Brain pericyte (primary cell): ENCODE results near the gene KCNMA1.

Experiments
- DNase-seq: peaks from one replicate; pipeline ENCODE4 v3.0.0-alpha.2; 2012; ENCODE audit warnings: low read depth, low spot score

The KCNMA1 gene

DNA sequence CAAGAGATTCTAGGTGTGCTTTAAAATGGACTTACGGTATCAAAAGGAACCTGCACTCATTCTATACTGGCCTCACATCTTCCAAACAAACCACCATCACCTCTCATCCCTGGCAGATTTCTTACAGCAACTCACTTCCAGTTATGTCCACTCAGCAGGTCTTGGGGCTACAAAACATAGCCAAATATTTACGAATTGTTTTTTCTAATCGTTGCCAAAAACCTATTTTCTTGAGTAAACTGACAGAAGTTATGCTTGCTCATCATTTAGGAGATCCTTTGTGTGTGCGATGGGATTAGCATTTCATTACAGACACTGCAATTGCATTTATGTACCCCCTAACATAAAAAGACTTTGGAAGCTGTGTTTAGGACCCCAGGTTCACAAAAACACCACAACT, 2.7 kb downstream of the KCNMA1 start:
- DNase-seq, result no peak

DNA sequence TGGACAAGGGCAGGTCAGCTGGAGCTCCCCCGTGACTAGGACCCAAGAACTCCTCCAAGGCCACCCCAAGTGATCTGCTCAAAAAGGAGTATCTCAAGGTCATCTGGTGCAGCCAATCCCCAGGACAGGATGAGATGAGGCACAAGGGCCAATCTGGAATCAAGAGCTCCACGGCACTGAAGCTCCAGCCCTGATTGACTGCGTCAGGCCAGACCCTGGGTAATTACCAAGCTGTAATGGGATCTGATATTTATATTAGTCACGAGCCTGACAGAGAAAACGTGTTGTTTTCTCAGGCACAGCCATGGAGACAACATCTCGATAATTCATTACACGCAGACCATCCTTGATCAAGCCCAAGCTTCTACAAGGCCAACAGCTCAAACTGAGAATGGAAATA, 4.2 kb downstream of the KCNMA1 start:
- no peak for DNase-seq

DNA sequence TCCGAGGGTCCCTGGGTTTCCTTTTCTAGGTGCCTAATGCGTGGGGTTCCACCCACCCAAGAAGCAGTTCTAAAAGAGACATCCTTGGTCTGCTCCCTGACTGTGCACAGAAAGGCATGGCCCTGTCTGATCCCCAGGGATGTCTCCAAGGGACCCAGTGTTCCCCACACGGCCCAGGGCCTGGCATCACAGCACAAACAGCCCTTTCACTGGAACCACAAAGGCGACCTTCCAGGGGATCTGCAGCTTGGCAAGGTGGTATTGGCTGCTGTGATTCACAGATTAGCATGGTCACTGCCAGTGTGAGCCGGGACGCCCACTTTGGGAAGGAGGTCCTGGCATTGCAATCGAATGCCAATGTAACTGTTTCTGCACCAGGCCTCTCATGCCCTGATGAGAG, 6.4 kb downstream of the KCNMA1 start:
- no peak for DNase-seq

DNA sequence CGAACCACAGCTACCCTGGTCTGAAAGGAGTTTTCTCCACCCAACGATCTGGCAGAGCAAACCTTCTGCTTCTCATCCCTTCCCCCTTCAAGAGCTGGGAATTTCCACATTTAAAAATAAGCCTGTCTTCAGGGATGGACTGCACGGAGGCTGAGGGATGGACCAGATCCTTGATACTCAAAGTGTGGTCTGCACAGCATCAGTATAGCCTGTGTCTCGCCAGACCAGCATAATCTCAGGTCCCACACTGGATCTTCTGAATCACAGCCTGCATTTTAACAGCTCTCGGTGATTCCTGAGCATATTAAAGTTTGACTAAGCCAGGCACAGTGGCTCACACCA, 7.1 kb downstream of the KCNMA1 start:
- no peak for DNase-seq

DNA sequence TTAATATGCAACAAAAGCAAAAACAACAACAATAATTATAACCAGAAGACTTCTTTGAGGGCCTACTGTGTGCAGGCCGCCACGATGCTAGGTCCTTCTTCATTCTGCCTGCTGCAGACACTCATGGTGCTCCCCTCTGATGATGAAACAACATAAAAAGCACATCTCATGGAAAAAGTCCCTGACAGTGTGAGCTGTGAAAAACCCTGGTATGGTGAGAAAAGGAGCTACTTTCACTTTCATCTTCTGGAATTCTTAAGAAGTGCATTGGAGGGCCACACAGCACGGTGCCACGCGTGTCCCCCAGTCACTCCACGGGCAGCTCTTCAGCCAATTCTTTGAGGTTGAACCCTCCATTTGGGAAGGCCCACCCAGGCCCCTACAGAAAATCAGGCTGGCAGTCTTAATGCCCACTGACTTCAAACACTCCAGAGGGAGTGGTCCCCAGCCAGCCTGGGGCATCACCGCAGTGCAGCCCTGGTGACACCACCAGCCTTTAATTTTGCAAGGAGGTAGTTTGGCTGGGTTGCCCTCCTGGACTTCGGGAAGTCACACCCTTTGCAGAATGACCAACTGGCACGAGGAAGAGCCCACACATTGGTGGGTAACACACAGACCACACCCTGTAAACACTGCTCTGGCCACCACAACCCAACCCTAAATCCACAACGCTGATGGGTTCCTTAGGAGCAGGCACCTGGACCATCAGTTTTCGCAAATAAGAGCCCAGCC, 7.7 kb downstream of the KCNMA1 start:
- DNase-seq, result no peak

DNA sequence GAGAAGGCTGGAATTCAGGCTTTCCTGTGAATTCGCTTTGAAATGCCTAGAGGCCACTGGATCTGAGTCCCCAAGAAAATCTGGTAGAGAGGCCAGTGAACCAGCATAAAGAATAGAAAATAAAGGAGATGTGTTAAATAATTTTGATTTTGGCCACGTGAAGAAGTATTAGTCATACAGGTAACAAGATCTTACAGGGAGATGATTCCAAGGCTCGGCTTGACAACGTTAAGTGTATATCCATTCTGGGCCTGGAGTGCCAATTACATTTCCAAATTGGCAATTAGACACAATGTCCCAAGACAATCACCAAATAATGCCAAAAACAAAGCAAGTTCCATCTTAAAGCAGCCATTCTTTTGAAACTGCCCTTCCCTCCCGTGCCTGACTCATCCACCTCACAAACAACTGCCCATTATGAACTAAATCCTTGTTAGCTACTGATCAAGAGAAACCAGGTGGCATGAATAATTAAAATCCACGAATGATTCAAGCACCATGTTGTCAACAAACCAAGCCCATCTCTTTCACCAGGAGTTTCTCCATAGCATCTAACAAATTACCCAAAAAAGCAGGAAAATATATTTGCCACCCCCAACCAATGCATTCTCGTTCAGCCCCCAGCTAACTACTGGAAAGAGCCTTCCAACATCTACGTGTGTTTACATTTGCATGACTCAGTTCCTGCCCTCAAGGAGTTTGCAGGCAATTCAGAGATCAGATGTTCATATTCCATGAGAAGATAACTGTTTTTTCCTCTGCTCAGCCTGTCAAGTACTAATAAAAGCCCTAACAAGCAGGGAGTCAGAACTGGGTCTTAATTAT, 8.5 kb downstream of the KCNMA1 start:
- DNase-seq, result no peak

DNA sequence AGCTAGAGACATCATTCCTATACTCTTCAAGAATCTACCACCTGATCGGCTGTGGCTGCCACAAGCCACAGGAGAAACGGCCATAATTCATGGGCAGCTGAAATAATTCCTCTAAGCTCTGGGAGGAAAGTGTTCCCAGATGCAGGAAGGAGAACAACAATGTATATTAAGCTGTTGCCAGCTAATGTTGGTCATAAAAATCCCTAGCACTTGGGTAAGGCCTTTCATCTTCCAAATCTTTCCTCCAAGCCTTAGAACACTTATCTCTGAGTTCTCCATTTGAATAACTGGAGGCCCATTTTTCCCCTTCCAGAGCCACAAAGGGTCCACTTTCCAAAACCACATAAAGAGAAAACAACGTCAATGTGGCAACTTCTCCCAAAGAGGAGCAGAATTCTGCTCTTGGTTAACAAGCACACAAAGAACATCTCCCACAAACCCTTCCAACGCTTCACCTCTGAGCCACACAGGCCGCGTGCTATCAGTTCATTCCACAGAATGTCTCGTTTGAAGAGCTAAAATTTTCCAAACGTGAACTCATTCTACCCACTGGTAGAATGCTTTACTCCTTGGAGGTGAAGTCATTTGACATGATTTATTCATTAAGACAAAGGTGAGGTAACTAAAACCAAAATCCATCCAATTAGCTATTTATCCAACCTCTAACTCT, 11.2 kb downstream of the KCNMA1 start:
- no peak for DNase-seq

DNA sequence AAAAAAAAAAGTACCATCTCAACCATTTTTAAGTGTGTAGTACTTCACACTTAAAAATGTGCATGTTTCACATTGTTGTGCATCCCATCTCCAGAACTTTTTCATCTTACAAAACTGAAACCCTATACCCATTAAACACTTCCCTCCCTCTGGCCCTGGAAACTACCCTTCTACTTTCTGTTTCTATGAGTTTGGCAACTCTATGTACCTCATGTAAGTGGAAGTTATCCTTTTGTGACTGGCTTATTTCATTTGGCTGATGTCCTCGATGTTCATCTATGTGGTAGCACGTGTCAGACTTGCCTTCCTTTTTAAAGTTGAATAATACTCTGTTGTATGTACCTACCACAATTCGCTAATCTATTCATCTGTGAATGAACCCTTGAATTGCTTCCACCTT, 12.2 kb downstream of the KCNMA1 start:
- no peak for DNase-seq

DNA sequence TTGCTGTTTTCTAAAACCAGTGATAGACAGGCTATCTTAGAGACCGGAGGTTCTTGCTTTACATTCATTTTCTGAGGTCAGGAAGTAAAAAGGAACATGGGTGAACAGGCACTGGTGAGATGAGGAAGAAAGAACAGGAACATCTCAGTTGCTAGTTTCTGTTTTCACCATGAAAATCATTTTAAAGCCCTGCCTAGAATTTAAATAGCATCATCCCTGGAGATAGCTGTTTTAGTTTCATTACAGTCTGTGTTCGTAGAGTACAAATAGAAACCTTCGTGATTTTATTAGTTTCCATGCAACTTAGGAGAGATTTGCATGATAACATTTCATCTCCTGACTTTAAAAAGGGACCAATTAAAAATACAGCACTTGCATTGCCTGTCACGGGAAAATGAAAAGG, 14.7 kb downstream of the KCNMA1 start:
- DNase-seq, result no peak

DNA sequence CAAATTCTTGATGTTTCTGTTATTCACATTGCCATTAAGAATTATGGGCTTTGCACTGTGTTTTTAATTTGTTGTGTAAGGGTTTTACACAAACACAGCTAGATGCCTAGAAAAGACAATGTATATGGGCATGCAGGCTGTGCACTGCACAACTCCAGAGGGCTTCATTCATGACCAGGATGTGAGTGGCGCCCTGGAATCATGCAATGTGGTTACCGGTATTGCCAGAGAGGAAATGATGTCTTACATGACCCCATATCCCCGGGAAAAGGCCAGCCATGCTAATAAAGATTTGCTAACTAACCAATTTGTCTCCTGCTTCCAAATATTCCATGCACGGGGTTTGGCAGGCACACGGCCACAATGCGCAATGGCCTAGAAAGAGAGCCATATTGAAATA, 16.9 kb downstream of the KCNMA1 start:
- DNase-seq, result no peak

DNA sequence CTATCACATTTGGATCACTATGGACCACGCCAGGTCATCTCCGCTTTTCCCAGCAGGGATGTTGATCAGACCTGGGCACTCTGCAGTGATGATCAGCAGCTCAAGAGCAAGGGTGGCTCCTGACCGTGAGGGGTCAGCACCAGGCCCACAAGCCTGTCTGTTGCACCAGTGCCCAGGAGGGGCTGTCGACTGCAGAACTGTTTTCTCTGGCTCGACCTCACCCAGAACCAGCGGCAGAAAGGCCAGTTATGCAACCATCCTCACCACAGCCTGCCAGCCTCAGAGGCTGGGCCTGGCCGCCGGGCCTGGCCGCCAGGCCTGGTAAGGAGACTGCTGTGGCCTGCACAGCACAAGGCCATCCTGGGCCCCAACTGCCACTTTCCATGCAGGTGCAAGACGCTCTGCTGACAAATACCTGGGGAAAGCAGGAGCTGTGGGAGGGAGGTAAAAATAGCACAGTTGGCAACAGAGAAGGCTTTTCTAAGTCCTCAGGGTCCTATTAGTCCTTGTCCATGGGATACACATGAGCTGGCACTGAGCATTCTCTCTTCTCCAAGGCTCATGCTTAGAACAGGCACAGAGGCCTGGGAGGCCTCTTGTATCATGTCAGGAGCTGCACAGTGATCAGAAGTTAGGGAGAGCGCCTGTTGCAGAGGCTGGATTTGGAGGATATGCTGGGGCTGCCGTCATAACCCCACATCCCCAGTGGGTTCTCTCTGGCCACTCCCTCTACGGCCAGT, 17.5 kb downstream of the KCNMA1 start:
- no peak for DNase-seq

DNA sequence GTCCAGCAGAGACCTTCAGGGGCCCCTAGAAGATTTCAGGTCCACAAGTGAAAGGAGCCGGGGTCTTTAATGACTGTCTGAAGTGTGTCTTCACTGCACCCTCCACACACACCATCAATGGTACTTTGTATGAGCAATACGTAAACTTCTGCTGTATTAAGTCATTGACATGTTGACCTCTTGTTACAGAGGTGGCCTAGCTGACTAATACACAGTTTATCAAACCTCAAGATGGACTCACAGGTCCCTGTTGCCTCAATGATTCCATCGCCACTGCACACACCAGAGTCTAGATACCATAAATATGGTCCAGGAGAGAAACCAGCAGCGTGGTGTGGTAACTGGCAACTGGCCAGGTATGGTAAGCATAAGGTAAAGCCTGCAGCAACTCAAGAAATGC, 19.5 kb downstream of the KCNMA1 start:
- DNase-seq, result no peak

DNA sequence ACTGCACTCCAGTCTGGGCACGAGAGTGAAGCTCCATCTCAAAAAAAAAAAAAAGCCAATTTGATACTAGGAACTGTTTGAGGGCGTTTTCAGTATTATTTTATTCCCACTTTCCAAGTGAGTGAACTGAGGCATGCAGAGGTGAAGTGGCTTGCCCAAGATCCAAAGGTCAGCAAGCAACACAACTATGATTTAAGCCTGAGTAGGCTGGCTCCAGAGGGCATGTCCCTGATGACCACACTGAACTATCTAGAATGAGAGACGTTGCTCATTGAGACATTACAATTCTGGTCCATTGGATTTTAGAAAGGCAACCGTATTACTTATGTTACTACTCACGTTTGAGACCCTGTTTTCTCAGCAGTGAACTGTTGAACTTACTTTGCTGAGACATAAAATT, 20.8 kb downstream of the KCNMA1 start:
- no peak for DNase-seq

DNA sequence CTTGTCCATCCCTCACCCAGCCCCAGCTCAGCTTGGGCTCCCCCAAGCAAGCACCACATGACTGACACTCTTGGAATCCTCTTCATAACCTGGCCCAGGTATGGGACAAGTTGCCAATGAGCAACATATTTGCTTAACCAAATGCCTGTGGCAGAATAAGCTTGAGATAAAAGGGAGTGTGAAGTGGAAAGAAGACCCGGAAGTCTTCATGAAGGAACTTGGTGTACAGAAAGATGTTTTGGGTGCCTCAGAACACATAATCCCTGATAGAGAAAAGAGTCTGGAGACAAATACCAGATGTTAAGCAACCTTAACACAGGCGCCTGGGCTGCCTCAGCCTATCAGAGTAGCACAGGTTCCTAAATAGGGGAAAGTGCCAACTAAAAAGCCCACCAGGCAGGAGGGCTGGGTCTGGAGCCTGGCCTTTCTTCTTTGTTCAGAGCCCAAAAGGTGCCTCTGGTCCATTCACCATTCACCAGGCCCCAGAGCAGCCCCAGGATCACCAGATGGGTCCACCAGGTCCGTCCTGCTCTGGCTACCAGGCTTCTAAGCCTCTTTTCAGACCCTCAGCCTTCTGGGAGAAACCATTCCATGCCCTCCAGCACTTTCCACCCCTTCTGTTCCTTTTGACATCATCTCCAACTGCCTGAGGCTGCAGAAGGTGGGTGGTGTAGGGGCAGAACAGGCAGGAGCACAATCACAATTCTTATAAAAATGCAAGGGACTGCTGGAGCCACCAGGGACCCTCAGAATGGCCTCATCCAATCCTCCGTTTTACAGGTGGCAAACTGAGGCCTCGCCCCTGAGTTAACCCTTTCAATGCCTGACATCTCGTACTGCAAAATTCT, 22.6 kb downstream of the KCNMA1 start:
- DNase-seq, result no peak

DNA sequence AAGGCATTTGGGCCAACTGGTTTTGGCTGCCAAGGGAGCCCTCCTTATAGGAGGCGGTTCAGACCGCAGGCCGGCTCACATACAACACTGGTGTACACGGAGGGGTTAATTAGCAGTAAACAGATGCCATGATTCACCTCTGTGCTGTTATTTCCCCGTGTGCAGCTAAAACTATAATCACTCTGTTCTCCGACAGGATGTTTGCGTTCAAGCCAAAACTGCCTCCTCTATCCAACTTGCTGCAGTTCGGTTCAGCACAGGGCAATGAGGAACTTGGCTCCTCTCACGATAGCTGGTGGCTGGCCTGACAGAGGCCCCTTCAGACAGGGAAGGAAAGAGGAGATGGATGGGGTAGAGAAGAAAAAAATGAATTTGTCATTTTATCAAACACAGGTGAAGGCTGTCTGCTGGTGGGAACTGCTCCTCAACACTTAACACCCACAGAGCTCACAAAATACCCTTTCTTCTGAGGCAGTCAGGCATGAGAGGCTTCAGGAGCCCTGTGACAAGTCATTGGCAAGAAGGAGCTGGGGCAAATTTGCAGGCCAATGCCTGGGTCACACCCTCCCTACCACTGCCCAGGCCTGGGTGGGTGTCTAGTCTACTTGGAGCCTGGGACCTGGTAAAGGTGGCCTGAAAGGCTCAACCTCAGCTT, 24.0 kb downstream of the KCNMA1 start:
- DNase-seq, result no peak

DNA sequence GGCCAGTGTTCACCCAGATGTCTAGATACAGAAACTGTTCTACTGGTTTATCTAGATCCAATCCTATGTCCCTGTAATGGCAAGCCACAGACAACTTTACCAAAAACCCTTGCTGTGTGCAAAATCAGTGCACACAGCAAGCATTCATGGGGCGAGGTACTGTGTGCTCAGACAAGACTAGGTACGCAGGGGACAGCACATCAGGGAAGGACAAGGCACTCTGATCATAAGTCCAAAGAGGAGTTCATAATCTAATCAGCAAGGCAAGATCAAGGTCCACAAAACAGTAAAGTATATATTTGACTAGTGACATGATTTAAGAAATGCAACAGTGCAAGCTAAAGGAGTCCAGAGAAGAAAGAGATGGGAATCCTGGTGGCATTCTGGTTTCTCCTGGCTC, 25.9 kb downstream of the KCNMA1 start:
- DNase-seq, result no peak

DNA sequence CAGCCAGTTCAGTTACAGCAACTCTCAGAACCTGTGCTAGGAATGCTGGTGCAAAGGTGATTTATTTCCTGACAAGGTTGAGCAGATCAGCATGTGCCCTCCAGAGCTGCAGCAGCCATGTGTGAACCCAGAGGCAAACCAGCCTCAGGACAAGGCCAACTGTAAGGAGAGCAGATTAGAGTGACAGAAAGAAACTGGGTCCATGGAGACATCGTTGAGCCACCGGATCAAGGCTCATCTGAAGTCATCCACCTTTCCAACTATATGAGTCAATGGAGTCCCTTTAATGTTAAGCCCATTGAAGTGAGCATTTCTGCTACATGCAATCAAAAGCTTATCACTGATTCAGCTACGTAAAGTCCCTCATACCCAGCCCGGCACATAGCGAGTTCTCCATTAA, 26.4 kb downstream of the KCNMA1 start:
- DNase-seq, result no peak

DNA sequence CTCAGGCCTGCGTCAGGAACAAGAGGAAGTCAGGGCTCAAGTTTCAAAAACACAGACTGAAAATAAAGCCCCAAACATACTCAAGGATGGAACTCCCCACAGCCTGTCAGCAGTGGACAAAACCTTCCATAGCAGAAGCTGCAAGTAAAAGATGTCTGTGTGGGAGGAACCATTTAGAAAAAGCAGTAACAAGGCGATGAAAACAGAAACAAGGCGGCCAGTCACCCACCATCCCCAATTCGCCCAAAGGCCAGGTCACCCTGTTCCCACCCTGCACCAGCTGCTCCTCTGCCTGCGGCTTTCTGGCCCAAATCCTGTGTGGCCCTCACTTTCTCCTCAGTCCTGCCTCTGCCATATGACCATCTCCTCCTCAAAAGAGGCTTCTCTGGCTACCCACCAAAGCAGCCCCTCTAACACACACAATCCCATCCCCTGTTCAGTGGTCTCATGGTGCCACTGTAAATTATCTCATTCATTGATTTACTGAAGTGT, 27.8 kb downstream of the KCNMA1 start:
- no peak for DNase-seq

DNA sequence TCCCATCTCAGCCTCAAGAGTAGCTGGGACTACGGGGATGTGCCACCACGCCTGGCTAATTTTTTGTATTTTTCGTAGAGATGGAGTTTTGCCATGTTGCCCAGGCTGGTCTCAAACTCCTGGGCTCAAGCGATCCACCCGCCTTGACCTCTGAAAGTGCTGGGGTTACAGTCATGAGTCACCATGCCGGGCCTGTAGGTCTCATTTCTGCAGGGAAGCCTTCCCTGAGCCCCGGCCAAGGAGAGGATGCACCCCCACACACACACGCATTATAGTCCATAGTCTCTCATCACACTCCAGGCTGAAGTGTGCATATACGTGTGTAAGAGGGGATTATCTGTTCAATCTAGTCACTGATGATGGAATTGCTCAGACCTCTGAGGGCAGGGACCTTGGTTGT, 29.3 kb downstream of the KCNMA1 start:
- no peak for DNase-seq

DNA sequence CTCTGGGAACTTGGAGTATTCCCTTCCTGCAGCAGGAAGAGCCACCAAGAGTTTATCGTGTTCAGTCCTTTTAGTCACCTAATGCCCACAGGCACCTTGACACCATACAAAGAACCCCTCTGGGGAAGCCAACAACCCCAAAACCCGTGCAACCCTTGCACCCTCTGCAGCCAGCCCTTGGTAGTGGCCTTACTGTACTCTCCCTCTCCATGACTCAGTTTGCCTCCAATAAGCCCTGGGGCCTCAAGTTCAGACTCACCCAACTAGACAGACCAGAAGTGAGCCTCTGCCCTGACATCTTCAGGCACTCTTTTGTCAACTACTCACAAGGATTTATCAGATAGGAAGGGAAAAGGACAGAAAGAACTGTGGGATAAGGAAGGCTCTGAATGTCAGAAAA, 30.9 kb downstream of the KCNMA1 start:
- DNase-seq, result no peak

DNA sequence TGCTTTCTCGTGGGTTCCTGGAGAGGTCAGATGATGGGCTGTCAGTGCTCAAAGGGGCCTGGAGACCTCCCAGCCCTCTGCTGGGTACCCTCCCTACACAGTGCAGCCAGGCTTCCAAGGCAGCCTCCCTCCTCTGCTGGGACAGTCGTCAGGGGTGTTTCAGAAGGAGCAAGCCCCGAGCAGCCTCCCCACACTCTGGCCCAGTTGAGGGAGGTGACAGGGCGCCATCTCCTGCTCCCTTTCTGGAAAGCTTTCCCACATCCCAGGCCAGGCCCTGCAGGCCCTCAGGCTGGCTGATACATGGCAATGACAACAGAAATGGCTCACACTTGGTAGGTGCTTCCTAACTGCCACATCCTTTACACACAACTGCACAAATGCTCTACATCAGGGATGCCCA, 32.1 kb downstream of the KCNMA1 start:
- no peak for DNase-seq
